Measurements from ENCODE around the gene SNRNP70. TPM values are rescaled to one million over a fixed set of nuclear protein-coding genes. Genes with fewer than 3 reads are reported as not detected.
A peak's percentile ranks its signal among the peaks of the same experiment; 100 is the strongest.

SNRNP70 gene
- total RNA-seq, 1 experiment from 2014 or later = 188 TPM

DNA sequence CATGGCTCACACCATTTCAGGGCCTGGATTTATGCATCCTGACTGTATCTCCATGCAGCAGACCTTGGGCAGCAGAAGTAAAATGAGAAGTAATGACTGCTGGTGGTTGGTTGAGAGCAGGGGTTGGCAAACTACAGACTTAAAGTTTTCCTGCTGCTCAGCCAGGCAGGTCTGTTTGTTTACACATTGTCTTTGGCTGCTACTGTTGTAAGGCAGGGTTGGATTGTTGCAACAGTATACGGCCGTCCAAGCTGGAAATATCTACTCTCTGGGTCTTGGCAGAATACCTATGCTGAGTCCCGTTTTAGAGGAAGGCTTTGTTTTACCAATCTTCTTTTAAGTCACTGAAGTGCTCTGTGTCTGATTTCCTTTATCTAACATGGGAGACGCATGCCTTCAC is 13.5 kb downstream of the SNRNP70 start:
- DNase-seq (ENCODE audit: low read depth in 1 of 2, low spot score in 2 of 2) = no peak
- Histone ChIP-seq H3K36me3 (peaks cover 91% of the 10 kb centered on the region), H3K4me1 (replicated peaks) (no peaks in the 10 kb centered on the region), H3K27ac (no peak overlapping the region), H3K27me3 (replicated peaks) (no peaks in the 10 kb centered on the region), H3K9me3 (replicated peaks) (no peaks in the 10 kb centered on the region), H3K4me3 (no peak overlapping the region)

DNA sequence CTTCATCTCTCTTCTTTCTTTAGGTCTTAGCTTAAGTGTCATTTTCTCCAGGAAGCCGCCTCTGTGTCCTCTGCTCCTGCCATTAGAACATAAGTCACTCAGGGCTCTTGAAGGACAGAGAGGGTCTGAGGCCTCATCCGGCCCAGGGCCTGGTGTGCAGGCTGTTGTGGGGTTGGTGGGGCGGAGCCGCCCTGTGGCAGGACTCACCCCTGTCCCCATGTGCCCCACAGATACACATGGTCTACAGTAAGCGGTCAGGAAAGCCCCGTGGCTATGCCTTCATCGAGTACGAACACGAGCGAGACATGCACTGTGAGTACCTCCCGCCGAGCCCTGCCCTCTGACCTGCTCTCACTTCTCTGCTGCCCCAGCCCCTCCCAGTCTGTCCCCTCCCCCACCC is 15.9 kb downstream of the SNRNP70 start:
- Histone ChIP-seq H3K36me3 (peaks cover 91% of the 10 kb centered on the region), H3K4me1 (replicated peaks) (no peaks in the 10 kb centered on the region), H3K9me3 (replicated peaks) (no peaks in the 10 kb centered on the region), H3K27me3 (replicated peaks) (no peaks in the 10 kb centered on the region), H3K27ac (no peak overlapping the region), H3K4me3 (no peak overlapping the region)
- DNase-seq (ENCODE audit: low read depth in 1 of 2, low spot score in 2 of 2) = no peak

DNA sequence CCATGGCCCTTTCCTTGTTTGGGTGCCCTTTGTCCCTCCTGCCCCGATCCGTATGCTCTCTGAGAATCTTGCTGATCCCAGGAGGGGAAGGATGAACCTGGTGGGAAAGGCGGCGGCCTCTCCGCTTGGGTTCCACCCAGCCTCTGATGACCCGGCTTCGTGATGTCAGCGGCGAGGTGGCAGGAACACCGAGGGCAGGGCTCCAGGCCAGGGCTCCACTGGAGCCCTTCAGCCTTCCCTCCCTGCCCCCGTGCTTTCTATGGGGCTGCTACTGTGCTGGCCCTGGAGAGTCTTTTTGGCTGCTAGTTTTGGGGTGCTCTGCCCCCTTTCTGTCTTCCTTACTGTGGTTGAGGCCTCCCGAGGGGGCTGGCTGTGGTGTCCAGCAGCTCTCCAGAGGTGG is 17.1 kb downstream of the SNRNP70 start:
- H3K4me3 ChIP-seq = no peak overlapping the region
- peaks cover 91% of the 10 kb centered on the region for H3K36me3 ChIP-seq
- no peak for DNase-seq (ENCODE audit: low read depth in 1 of 2, low spot score in 2 of 2)
- H3K27ac ChIP-seq = no peak overlapping the region
- no peaks in the 10 kb centered on the region for H3K9me3 ChIP-seq (replicated peaks)
- H3K4me1 ChIP-seq (replicated peaks) = no peaks in the 10 kb centered on the region
- H3K27me3 ChIP-seq (replicated peaks) = no peaks in the 10 kb centered on the region

DNA sequence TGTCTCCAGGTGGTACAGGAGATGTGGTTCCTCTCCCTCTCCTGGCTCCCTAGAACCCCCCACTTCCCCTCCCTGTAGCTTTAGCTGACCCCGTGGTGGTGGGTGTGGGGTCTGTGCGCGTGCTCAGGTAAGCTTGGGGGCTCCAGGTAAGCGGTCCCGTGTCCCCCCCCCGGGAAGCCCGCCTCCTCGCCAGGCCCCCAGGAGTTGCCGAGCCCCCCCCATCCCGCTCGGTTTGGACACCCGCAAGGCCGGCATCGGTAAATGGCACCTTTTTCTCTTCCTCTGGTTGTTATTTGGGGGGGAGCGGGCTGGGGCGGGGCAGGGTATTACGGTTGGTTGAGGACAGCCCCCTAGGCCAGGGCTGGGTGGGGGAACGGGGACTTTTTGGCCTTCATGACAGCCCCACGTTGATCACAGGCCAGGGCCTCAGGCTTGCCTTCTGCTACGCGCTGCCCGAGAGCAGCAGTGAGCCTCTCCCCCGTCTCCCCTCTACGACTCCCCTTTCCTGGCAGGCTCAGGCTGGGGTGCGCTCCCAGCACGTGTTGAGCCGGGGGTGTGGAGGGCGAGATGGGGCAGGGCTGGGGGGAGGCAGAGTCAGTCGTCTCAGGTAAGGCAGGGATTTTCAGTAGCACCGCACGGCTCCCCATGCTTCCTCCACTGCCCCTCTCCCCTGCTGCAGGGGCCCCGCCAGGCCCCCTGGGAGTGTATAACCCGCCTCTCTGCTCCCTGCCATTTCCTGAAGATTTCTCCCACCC is 18.3 kb downstream of the SNRNP70 start:
- H3K27ac ChIP-seq = no peak overlapping the region
- H3K4me1 ChIP-seq (replicated peaks) = no peaks in the 10 kb centered on the region
- peaks cover 91% of the 10 kb centered on the region for H3K36me3 ChIP-seq
- H3K9me3 ChIP-seq (replicated peaks) = no peaks in the 10 kb centered on the region
- no peak overlapping the region for H3K4me3 ChIP-seq
- no peaks in the 10 kb centered on the region for H3K27me3 ChIP-seq (replicated peaks)
- DNase-seq (ENCODE audit: low read depth in 1 of 2, low spot score in 2 of 2) = no peak

DNA sequence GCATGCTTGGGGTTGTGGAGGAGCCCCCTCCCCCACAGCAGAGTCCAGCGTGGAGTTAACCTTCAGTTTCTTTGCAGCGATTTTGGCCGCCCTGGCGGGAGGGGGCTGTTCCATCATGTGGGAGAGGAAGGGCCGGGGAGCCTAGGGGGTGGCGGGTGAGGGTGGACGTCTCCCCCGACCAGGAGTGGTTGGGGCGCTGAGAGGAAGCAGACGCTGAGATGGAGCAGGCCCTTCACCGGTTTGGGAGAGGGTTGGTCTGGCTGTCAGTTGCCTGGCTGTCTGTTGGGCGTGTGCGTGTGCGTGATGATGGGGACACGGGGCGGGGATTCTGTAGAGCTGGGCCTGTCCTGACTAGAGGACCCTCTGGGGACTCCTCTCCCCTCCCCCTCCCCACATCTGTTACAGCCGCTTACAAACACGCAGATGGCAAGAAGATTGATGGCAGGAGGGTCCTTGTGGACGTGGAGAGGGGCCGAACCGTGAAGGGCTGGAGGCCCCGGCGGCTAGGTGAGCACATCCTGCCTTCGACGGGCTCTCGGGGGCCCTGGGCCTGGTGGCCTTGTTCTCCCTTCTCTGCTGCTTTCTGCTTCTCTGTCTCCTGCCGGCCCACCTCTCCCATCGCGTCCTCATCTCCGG is 19.1 kb downstream of the SNRNP70 start:
- peaks cover 91% of the 10 kb centered on the region for H3K36me3 ChIP-seq
- H3K9me3 ChIP-seq (replicated peaks) = no peaks in the 10 kb centered on the region
- H3K27me3 ChIP-seq (replicated peaks) = no peaks in the 10 kb centered on the region
- peaks cover 5% of the 10 kb centered on the region for H3K4me1 ChIP-seq (replicated peaks)
- H3K4me3 ChIP-seq = no peak overlapping the region
- no peak overlapping the region for H3K27ac ChIP-seq
- DNase-seq (ENCODE audit: low read depth in 1 of 2, low spot score in 2 of 2) = no peak

DNA sequence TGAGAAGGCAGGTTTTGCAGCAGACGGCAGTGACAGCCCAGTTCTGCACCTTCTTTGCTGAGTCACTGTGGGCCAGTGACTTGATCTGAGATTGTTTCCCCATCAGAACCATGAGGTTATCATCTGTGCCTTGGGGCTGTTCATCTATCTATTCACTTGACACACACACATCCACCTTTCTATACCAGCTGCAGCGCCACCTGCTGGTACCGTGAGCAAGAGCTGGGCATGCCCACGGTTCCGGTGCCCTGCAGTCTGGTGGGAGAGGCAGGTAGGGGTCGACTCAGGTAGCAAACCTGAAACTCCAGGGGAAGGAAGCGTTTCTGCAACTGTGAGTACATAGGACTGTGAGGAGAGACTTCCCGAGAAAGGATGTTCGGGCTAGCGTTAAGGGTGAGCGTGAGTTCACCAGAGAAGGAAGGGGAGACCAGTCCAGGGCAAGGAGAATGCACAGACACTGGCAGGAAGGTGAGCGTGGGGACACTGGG is 21.4 kb downstream of the SNRNP70 start:
- Histone ChIP-seq H3K27me3 (replicated peaks) (no peaks in the 10 kb centered on the region), H3K4me3 (no peak overlapping the region), H3K4me1 (replicated peaks) (peaks cover 26% of the 10 kb centered on the region), H3K9me3 (replicated peaks) (no peaks in the 10 kb centered on the region), H3K27ac (no peak overlapping the region), H3K36me3 (peaks cover 77% of the 10 kb centered on the region)
- DNase-seq (ENCODE audit: low read depth in 1 of 2, low spot score in 2 of 2) = peak in 1 of 2 experiments; percentile 69

DNA sequence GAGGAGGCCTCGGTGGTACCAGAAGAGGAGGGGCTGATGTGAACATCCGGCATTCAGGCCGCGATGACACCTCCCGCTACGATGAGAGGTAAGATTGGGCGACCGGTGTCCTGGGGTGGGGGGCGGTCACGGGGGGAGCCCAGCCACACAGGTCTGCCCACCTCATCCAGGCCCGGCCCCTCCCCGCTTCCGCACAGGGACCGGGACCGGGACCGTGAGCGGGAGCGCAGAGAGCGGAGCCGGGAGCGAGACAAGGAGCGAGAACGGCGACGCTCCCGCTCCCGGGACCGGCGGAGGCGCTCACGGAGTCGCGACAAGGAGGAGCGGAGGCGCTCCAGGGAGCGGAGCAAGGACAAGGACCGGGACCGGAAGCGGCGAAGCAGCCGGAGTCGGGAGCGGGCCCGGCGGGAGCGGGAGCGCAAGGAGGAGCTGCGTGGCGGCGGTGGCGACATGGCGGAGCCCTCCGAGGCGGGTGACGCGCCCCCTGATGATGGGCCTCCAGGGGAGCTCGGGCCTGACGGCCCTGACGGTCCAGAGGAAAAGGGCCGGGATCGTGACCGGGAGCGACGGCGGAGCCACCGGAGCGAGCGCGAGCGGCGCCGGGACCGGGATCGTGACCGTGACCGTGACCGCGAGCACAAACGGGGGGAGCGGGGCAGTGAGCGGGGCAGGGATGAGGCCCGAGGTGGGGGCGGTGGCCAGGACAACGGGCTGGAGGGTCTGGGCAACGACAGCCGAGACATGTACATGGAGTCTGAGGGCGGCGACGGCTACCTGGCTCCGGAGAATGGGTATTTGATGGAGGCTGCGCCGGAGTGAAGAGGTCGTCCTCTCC is 22.6 kb downstream of the SNRNP70 start:
- Histone ChIP-seq H3K9me3 (replicated peaks) (no peaks in the 10 kb centered on the region), H3K4me1 (replicated peaks) (peaks cover 26% of the 10 kb centered on the region), H3K36me3 (peaks cover 68% of the 10 kb centered on the region)

DNA sequence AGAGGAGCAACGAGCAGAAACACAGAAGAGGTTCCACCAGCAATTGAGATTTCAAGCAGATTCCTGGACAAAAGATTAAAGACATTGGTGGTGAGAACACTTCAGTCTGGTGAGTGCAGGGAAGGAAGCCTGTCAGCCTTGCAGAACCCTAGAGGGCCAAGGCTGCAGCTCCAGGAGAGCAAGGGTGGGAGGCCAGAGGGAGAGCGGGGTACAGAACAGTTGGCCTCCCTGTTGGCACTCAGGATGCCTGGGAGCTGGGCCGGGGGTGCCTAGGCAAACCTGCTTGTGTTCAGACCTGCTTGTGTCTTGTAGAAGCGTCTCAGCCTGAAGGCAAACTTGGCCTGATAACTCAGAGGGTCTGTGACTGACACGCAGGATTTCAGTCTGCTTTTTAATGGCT is 23.8 kb downstream of the SNRNP70 start:
- H3K27me3 ChIP-seq (replicated peaks) = no peaks in the 10 kb centered on the region
- no peak for DNase-seq (ENCODE audit: low read depth in 1 of 2, low spot score in 2 of 2)
- H3K27ac ChIP-seq = no peak overlapping the region
- H3K4me3 ChIP-seq = no peak overlapping the region
- peaks cover 60% of the 10 kb centered on the region for H3K36me3 ChIP-seq
- peaks cover 2% of the 10 kb centered on the region for H3K9me3 ChIP-seq (replicated peaks)
- H3K4me1 ChIP-seq (replicated peaks) = peaks cover 30% of the 10 kb centered on the region

More for the DNA sequence above, 22.6 kb downstream of the SNRNP70 start:
- DNase-seq (ENCODE audit: low read depth in 1 of 2, low spot score in 2 of 2) = no peak
- Histone ChIP-seq H3K27me3 (replicated peaks) (no peaks in the 10 kb centered on the region), H3K4me3 (no peak overlapping the region), H3K27ac (no peak overlapping the region)

DNA sequence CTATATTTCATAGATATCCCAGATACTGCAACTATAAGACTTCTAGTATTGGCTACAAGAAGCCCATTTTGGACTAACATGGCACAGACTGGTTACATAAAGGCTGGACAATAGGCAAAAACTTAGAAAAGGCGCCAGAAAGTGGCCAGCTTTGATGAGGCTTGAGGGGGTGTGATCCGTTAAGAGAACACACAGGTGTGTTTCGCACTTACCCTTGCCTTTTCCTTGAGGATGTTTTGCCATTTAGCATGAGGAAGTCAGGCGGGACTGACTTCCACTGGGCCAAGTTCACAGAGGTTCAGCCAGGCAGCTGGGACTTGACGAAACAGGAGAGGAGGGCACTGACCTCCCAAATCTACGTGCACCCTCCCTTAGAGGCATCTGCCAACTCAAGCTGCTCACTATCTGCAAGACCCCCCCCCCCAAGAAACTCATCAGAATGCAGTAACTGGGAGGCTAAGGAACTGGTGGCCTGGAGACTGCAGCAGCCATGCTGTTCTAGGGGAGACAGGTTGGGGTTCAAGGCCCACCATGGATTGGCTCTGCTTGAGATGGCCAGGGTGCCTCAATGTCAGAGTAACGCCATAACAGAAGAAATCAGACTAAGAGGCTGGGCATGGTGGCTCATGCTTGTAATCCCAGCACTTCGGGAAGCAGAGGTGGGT is 24.4 kb downstream of the SNRNP70 start:
- Histone ChIP-seq H3K4me3 (no peak overlapping the region), H3K9me3 (replicated peaks) (peaks cover 3% of the 10 kb centered on the region), H3K27me3 (replicated peaks) (no peaks in the 10 kb centered on the region), H3K36me3 (peaks cover 55% of the 10 kb centered on the region), H3K27ac (no peak overlapping the region), H3K4me1 (replicated peaks) (peaks cover 33% of the 10 kb centered on the region)
- DNase-seq (ENCODE audit: low read depth in 1 of 2, low spot score in 2 of 2) = no peak

DNA sequence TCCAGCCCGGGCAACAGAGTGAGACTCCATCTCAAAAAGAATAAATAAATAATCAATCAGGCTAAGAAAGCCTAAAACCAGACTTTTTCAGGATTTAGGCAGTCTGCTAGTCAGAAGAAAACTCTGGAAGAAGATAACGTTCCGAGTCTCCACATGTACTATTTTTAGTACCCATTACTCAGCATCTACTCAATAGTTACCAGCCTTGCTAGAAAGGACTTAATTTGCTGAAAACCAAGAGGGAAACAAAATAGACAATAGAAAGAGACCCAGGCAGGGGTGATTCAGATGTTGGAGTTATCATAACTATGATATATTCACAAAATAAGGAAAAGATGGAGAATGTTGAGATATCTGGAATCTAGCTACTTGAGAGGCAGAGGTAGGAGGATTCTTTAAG is 25.3 kb downstream of the SNRNP70 start:
- peaks cover 41% of the 10 kb centered on the region for H3K4me1 ChIP-seq (replicated peaks)

DNA sequence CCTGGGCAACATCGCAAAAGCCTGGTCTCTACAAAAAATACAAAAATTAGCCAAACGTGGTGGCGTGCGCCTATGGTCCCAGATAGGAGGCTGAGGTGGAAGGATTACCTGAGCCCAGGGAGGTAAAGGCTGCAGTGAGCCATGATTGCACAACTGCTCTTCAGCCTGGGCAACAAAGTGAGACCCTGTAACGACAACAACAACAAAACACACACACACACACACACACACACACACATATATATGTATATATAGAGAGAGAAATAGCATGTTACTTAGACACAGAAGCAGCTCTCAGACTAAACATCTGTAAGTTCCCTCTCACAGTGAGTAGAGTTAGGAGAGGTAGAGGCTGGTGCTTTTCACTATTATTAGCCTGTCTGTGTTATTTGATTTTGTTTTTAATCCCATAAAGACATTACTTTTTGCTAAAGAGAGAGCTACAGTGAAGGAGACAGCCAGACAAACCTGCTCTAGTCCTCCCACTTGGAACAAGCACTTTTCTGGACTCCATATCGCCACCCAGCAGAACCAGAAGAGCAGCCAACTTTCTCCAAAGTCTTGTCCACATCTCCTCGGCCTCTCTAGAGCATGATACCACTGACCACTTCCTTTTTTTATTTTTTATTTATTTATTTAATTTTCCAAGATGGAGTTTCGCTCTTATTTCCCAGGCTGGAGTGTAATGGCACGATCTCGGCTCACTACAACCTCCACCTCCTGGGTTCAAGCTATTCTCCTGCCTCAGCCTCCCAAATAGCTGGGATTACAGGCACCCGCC is 26.2 kb downstream of the SNRNP70 start:
- Histone ChIP-seq H3K27ac (no peak overlapping the region), H3K36me3 (peaks cover 43% of the 10 kb centered on the region), H3K4me3 (no peak overlapping the region), H3K9me3 (replicated peaks) (peaks cover 3% of the 10 kb centered on the region), H3K4me1 (replicated peaks) (peaks cover 41% of the 10 kb centered on the region), H3K27me3 (replicated peaks) (no peaks in the 10 kb centered on the region)
- DNase-seq (ENCODE audit: low read depth in 1 of 2, low spot score in 2 of 2) = no peak

More for the DNA sequence above, 25.3 kb downstream of the SNRNP70 start:
- no peak overlapping the region for H3K4me3 ChIP-seq
- H3K27me3 ChIP-seq (replicated peaks) = no peaks in the 10 kb centered on the region
- DNase-seq (ENCODE audit: low read depth in 1 of 2, low spot score in 2 of 2) = no peak
- H3K27ac ChIP-seq = no peak overlapping the region
- H3K9me3 ChIP-seq (replicated peaks) = peaks cover 3% of the 10 kb centered on the region
- peaks cover 46% of the 10 kb centered on the region for H3K36me3 ChIP-seq

DNA sequence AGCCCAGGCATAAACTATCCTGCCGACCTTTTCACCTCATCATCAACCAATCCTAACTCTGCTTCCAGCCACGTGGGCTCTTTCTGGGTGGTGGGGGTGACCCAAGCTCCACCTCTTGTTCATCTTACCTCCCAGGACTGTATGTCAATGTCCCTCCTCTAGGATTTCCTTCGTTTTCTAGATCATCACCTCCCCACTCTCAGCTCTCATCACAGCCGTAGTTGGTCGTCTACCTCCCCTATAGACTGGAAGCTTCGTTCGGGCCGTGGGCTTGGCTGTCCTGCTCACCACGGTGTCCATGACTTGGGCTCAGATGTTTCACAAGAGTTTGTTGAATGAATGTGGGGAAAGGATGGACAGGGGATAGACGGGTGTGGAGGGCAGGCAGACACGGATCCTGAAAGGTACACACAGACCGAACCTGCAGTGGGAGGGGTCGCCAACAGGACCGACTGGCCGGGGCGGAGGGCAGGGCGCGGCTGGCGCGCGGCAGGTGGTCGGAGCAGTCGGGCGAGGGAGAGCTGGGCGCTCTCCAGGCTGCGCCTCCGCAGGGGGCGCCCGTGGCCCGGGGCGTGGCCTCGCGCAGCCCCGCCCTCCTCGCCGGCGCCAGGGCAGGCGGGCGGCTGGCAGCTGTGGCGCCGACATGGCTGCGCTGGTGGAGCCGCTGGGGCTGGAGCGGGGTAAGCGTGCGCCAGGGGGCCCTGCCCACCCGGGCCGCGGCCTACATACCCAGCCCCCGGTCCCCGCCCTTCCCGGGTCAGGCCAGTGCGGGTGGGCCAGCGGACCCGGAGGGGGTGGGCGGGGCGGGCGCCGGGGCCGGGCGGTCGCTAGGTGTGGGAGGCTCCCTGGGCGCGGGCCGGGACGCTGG is 28.7 kb downstream of the SNRNP70 start, which contains the start of gene LIN7B:
LIN7B (plus strand) TSS at position 609 of the 868 bp plus-strand sequence; CDS start at position 644, 35 bp downstream.
- peak within 1 kb of the TSS; percentile 74 for H3K4me3 ChIP-seq
- H3K27ac ChIP-seq = peak within 1 kb of the TSS; percentile 45; the same call in 1 of the 2 replicates
- peaks cover 3% of the 10 kb centered on the region for H3K9me3 ChIP-seq (replicated peaks)
- H3K27me3 ChIP-seq (replicated peaks) = no peaks in the 10 kb centered on the region
- peaks cover 17% of the 10 kb centered on the region for H3K36me3 ChIP-seq
- DNase-seq (ENCODE audit: low read depth in 1 of 2, low spot score in 2 of 2) = peak; percentile 81 to 94
- peaks cover 51% of the 10 kb centered on the region for H3K4me1 ChIP-seq (replicated peaks)
